Astrocyte of the cerebellum (primary cell): Measurements from ENCODE around the gene OTOP3.
A peak's percentile ranks its signal among the peaks of the same experiment; 100 is the strongest.
"Not testable (repeated sequence)": the region's sequence is repeated elsewhere in the genome, so short reads cannot be mapped to it uniquely, and the experiment has no call there.

Source experiments
- DNase-seq: peaks from one replicate; pipeline ENCODE4 v3.0.0-alpha.2; 2011; ENCODE audit warnings: low read depth
- H3K4me3 ChIP-seq: 2 replicates; pipeline ENCODE4 v1.5.1; 2011; ENCODE audit warnings: mild to moderate bottlenecking, low read depth, low read length, moderate library complexity
- CTCF ChIP-seq: IDR thresholded peaks from 2 replicates; pipeline ENCODE4 v1.5.1; 2012; ENCODE audit warnings: low read length, low read depth, moderate library complexity, mild to moderate bottlenecking; ENCODE audit errors: missing control alignments
- in situ Hi-C: cut with HindIII; loops from 2 replicates; pipeline ENCODE4 v1.10.0; 2017; ENCODE audit warnings: low sequenced_read_pairs

Gene OTOP3

DNA sequence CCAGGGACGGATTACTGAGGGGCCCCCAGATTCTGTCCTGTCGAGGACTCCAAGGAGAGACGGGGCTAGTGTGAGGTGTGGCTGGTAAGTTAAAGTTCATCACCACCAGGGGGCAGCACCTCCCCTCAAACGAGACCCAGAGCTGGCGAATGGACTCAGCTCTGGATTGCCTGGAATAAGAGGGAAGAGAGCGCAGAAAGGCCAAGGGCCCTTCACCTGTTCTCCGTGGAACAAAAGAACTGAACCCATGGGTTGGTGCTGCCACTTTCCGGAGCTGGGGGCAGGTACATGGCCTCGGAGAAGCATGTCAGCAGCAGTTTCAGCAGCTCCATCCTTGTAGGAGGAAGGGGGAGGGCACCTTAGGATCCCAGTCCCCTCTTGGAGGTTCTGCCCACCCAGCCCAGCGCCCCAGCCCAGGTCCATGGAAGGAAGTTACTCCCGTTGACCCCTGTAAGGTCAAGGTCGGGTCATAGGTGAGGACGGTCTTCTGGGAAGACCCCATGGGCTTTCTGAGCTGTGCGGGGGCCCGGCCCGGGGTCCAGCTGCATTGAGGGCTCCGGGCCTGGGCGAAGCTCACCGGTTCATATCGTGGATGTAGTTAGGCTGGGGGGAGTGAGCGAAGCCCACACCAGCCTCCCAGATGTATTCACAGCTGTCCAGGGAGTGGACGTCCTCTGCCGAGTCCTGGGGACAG is 26.1 kb downstream of the OTOP3 start:
- TF ChIP-seq CTCF: peak; percentile 64
- in situ Hi-C loops: no loop called here

GRCh38 chr17:74962622-74963394 is 27.1 kb downstream of the OTOP3 start:
- no peak overlapping the region for H3K4me3 ChIP-seq
- DNase-seq: no peak
- in situ Hi-C loops: no loop called here
- TF ChIP-seq CTCF: no peak

More for the DNA sequence above, 26.1 kb downstream of the OTOP3 start:
- DNase-seq: peak; percentile 79
- no peak overlapping the region for H3K4me3 ChIP-seq

DNA sequence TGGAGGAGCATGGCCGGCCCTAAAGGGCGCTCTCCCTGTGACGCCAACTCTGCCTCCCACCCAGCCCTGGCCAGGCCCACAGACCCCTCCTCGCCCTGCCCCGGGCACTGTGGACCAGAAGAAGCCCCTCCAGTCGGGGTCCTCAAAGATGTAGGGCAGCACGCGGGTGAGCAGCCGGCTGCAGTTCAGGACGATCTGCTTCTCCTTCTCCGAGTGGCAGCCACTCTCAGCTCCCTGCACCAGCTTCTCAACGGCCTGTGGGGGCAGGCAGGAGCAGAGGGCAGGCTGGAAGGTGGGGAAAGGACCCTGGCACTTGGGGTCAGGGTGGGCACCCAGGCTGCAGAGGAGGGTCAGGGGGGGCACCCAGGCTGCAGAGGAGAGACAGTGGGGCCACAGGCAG is 28.0 kb downstream of the OTOP3 start:
- no peak overlapping the region for H3K4me3 ChIP-seq
- TF ChIP-seq CTCF: peak; percentile 19
- in situ Hi-C loops: no loop called here
- DNase-seq: no peak

- TF ChIP-seq CTCF: no peak
- no peak for DNase-seq
- in situ Hi-C loops: no loop called here
- no peak overlapping the region for H3K4me3 ChIP-seq
These were observed 28.6 kb downstream of the OTOP3 start for GRCh38 chr17:74964246-74964761.

- DNase-seq: no peak
- no peak for TF ChIP-seq CTCF
- no peak overlapping the region for H3K4me3 ChIP-seq
- in situ Hi-C loops: no loop called here
These were observed 29.4 kb downstream of the OTOP3 start for GRCh38 chr17:74964988-74965622.

- H3K4me3 ChIP-seq: no peak overlapping the region
- no peak for TF ChIP-seq CTCF
- in situ Hi-C loops: no loop called here
- DNase-seq: no peak
These were observed 32.7 kb downstream of the OTOP3 start for GRCh38 chr17:74968361-74968780.

DNA sequence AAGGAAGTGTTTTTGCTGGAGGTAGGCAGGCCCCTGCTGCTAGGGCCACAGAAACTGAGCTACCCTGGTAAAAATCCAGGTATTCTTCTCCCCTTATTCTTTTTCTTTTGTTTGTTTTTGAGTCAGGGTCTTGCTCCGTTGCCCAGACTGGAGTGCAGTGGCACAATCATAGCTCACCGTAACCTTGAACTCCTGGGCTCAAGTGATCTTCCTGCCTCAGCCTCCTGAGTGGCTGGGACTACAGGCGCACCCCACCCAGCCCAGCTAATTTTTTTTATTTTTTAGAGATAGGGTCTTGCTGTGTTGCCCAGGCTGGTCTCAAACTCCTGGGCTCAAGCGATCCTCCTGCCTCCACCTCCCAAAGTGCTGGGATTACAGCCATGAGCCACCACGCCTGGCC is 33.8 kb downstream of the OTOP3 start:
- H3K4me3 ChIP-seq, in situ Hi-C loops, DNase-seq: not testable (repeated sequence)
